Ishikawa (cell line): Measurements from ENCODE around the gene ZNF550.

ENCODE experiments used
- EP300 ChIP-seq: IDR thresholded peaks from 2 replicates; pipeline ENCODE4 v1.6.1; 2012; ENCODE audit warnings: borderline replicate concordance
- YY1 ChIP-seq: IDR thresholded peaks from 2 replicates; pipeline ENCODE4 v1.6.1; 2012; ENCODE audit warnings: low read depth
- ZBTB7A ChIP-seq: IDR thresholded peaks from 2 replicates; pipeline ENCODE4 v1.6.1; 2012; ENCODE audit warnings: low read depth

DNA sequence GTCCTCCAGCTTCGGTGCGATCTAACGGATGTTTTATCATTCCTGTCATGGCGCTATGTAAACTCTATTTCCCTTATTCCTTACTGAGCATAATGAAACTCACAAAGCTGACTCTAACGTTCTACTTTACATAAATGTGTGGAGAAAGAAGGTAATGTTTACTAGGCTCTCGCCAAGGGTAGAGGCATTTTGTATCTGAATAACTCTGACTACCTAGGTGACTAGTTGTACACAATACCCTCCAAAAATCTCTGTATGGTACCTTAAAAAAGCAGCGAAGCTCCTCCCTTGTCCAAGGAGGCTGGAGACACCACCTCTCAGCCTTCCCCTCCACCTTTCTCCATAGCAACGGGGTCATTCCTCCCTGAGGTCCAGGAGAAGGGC, 39.7 kb upstream of the ZNF550 start:
- TF ChIP-seq ZBTB7A, result no peak
- no peak for TF ChIP-seq EP300
- TF ChIP-seq YY1, result no peak
